D341Med (cell line): Measurements from ENCODE around the gene CCDC15.
"Not testable (repeated sequence)": the region's sequence is repeated elsewhere in the genome, so short reads cannot be mapped to it uniquely, and the experiment has no call there.

Experiments used
- DNase-seq: peaks from one replicate; pipeline ENCODE4 v3.0.0; 2012; ENCODE audit warnings: low spot score

Gene CCDC15

DNA sequence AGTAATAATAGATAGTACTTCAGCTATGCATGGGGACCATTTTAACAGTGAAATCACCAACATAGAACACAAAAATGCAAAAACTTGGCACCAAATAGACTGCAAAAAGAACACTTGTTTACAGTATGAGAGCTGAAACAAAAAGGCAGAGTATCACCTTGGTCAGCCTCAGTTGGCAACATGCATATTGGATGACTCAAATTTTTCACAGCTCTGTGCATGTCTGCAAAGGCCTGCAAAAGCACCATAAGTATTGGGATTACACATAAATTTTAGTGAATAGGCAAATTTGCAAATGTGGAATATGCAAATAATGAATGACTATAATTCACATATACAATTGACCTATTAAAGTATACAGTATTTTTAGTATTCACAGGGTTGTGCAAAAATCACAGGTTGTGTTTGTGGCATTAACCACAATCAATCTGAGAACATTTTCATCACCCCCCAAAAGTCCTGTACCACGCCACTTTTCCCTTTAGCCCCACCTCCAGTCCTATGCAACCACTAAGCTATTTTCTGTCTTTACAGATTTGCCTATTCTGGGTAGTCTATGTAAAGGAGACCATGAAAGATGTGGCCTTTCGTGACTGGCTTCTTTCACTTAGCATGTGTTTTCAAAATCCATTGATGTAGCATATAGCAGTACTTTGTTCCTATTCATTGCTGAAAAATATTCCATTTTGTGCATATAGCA is 47.2 kb downstream of the CCDC15 start:
- DNase-seq = no peak

DNA sequence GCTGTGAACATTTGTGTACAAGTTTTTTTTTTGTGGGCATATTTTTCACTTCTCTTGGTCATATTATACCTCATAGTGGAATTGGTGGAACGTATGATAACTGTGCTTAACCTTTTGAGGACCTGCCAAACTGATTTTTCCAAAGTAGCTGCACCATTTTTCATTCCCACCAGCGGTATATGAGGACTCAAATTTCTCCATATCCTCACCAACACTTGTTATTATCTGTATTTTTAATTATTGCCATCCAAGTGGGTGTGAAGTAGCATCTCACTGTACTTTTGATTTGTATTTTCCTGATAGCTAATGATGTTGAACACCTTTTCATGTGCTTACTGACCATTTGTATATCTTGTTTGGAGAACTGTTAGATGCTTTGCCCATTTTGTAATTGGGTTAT is 47.8 kb downstream of the CCDC15 start:
- DNase-seq = no peak

DNA sequence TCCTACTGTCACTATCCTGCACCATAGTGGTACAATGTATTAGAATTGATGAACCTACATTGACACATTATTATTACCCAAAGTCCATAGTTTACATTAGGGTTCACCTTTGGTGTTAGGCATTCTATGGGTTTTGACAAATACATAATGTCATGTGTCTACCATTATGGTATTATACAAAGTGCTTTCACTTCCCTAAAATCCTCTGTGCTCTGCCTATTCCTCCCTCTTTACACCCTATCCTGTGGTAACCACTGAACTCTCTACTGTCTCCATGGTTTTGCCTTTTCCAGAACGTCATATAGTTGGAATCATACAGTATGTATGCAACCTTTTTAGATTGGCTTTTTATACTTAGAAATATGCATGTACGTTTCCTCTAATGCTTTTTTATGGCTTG is 51.5 kb downstream of the CCDC15 start:
- no peak for DNase-seq

- no peak for DNase-seq
Measured at GRCh38 chr11:125016413-125016812, 62.4 kb downstream of the CCDC15 start.

DNA sequence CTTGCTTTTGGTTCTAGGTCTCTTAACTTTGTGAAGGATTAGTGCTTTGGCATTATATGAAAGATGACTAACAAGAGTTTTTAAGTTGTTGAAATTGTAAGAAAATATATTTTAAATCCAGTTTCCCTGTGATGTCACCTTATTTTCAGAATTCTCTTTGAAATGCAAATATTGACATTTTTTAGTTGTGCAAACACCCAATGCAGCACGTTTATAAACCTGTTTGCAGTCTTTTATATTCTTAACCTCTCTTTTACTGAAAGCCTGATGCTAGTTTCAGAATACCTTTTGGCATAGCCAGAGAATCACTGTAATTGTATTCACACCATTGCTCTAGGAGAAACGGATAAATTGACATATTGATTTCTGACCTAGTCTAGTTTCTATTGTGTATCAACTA is 66.3 kb downstream of the CCDC15 start:
- DNase-seq = no peak

GRCh38 chr11:125022551-125022950 is 68.5 kb downstream of the CCDC15 start:
- DNase-seq = no peak

- DNase-seq = no peak
Measured at GRCh38 chr11:125025968-125026367, 72.0 kb downstream of the CCDC15 start.

DNA sequence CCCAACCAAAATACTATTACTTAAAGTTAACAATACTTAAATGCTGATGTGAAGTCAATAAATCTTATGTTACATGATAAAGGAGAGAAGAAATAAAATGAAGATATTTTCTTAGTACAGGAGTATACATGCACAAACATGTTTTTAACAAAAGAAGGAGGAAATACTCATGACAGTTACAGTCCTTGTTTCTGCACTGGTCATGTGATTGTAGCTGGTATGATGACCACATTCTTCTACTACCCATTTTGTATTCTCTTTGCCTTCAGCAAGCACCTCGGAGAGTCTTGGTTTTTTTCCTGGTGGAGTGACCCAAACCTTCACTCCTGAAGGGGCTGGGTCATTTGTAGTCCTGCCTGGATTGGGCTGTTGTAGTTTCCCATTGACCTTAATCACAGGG is 75.4 kb downstream of the CCDC15 start:
- DNase-seq = not testable (repeated sequence)

DNA sequence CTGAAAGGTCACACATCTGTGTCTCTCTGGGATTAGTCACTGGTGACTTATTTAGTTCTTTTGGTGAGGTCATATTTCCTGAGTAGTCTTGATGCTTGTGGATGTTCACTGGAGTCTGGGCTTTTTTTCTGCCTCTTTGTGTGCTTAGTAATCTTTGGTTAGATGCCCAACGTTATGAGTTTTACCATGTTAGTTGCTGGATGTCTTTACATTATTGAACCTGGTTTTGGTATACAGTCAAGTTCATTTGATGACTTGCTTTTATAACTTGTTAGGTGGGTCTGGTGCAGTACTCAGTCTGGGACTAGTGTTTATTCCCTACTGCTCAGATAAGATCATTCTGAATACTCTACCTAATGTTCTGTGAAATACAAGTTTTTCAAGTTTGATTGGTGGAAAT is 82.9 kb downstream of the CCDC15 start:
- no peak for DNase-seq

GRCh38 chr11:125049164-125049792 is 95.3 kb downstream of the CCDC15 start:
- no peak for DNase-seq

DNA sequence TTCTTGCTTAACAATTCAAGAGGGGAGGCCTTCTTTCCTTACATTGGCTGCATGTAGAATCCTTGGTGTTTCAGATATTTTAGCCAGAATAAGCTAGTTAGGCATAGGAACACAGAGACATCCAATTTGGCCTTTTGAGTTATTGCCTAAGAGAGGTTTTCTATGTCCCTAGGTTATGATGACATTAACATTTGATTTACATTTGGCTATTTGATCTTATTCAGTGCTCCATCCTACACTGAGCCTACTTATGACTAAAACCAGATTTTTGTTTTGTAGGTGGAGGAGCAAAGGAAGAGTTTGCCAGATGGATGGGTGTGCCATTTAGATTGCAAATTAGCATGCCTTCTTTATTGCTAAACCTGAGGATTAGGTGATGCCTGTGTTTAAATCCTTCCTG is 98.0 kb downstream of the CCDC15 start:
- DNase-seq = no peak

DNA sequence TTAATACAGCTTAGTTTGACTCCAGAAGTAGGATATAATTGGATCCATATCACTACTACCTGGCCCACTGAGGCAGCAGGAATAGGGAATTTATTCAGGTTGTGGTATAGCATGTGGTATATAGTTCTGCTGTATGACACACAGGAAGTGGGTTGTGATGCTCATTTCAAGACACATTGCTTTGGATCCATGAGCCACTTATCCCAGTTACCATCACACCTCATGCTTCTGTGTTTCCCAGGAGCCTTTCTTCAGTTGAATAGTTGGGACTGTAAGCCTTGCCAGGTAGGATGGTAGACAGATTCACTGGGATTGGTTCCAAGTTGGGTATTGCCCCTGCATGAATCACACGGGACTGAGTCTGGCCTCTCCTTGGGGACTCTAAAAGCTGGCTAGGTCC is 99.2 kb downstream of the CCDC15 start:
- peak; percentile 21 for DNase-seq

DNA sequence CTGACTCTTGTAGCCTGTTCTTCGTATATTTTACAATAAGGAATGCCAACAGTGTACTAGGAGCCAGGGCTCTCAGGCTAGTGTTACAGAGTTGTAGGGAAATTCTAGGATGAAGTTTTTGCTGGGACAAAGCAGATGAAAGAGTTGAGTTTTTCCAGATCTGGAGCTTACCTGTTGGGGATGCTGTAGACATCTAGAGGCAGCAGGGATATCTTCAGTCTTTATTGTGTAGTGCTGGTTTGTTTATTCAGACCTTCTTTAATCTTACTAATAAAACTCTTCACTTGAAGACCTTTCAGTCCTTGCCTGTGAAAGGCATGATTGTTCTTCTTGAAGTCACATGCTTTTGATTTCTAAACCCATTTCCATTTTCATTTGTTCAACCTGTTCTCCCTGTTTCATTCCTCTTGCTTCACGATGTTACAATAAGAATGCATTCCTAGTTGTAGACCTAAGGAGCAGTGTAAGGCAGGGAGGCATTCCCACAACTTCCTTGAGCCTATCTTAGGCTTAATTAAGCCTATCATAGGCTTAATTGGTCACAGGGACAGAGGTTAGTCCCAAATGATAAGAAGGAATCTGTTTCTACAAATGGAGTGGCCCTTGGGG is 101.2 kb downstream of the CCDC15 start:
- no peak for DNase-seq

DNA sequence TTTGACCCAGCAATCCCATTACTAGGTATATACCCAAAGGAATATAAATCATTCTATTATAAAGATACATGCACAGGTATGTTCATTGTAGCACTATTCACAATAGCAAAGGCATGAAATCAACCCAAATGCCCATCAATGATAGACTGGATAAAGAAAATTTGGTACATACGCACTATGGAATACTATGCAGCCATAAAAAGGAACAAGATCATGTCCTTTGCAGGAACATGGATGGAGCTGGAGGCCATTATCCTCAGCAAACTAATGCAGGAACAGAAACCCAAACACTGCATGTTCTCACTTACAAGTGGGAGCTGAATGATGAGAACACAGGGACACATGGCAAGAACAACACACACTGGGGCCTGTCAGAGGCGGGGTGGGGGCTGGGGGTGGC is 102.1 kb downstream of the CCDC15 start:
- DNase-seq = not testable (repeated sequence)

GRCh38 chr11:125056931-125057692 is 103.1 kb downstream of the CCDC15 start:
- DNase-seq = no peak

GRCh38 chr11:125057693-125058016 is 103.7 kb downstream of the CCDC15 start:
- DNase-seq = no peak

- DNase-seq = no peak
Measured at GRCh38 chr11:125061281-125061680, 107.3 kb downstream of the CCDC15 start.

- no peak for DNase-seq
Measured at GRCh38 chr11:125062218-125062930, 108.4 kb downstream of the CCDC15 start.

DNA sequence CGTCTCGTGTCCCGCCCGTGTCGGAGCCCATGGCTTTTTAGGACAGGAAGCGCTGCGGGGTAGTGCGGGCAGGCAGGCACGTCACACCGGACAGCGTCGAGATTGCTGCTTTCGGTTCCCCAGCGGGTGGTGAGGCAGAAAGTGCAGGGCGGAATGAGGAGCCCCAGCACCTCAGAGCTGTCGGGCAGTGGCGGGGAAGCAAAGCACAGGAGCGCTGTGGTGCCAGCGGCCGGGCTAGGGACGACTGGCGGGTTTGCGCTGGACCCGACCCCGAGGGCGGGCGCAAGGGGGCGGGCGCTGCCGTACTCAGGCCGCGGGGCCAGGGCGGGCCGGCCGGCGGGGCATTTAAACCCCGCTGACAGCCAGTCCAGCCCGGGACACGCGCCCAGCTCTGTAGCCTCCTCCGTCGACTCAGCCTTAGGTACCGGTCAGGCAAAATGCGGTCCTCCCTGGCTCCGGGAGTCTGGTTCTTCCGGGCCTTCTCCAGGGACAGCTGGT is 109.0 kb downstream of the CCDC15 start, which contains the start of gene SLC37A2:
SLC37A2 (plus strand) TSS at position 375 of the 498 bp plus-strand sequence; CDS start at position 438, 63 bp downstream.
- DNase-seq = peak; percentile 71

DNA sequence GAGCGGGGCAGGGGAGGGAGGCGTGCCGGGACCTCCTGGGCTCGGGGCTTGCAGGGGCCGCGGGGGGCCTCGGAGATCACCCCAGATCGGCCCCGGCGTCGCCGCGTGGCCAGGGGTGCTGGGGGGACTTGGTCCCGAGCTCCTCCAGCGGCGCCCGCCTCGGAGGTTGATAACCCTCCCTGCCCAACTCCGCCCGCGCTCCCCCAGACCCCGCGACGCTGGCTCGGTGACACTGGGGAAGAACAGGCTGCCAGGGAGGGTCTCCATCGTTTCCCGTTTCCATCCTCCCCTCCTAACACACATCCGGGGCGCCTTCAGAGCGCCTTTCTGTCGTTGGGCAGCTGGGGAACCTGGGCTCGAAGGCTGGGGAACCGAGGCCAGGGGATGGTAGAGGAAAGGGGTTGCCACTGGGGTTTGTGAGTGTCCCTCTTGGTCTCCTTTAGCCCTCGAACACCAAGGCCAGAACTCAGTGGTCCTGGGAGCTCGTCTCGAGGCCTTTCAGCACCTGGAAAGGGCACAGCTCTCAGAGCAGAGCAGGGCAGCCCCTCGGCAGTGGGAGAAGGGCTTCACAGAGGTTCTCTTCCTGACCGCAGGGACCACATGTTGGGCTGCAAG is 109.5 kb downstream of the CCDC15 start:
- peak; percentile 58 for DNase-seq

- no peak for DNase-seq
Measured at GRCh38 chr11:125064070-125064469, 110.1 kb downstream of the CCDC15 start.
